Transverse colon (tissue), 4 donors: Measurements from ENCODE around the gene PHF13. TPM values are rescaled to one million over a fixed set of nuclear protein-coding genes. Genes with fewer than 3 reads are reported as not detected.

ENCODE experiments used
- DNase-seq: peaks from one replicate; pipeline ENCODE4 v3.0.0-alpha.2; 2019
- H3K27ac ChIP-seq, 4 donors: fragments of 200-600 bp; sonication (generic); 2 replicates each; pipeline ENCODE4 v1.5.1; 2016 to 2018; ENCODE audit warnings: inconsistent platforms in 4 of 4
- H3K27me3 ChIP-seq: fragments of 200-600 bp; sonication (generic); 2 replicates; pipeline ENCODE4 v1.5.1; 2017; ENCODE audit warnings: inconsistent platforms
- H3K36me3 ChIP-seq, 4 donors: fragments of 200-600 bp; sonication (generic); 2 replicates each; pipeline ENCODE4 v1.5.1; 2017 to 2019; ENCODE audit warnings: inconsistent platforms in 4 of 4
- H3K4me1 ChIP-seq, 4 donors: fragments of 200-600 bp; sonication (generic); 2 replicates each; pipeline ENCODE4 v1.5.1; 2017 to 2020; ENCODE audit warnings: inconsistent platforms in 4 of 4
- H3K4me3 ChIP-seq, 4 donors: fragments of 200-600 bp; sonication (generic); 1 replicate in 1 of 4; 2 replicates in 3 of 4; pipeline versions ENCODE4 v1.5.1 to v1.6.1; 2017 to 2019; ENCODE audit warnings: inconsistent platforms in 4 of 4
- H3K9me3 ChIP-seq, 2 donors: fragments of 200-600 bp; sonication (generic); 2 replicates each; pipeline ENCODE4 v1.5.1; 2017 to 2019; ENCODE audit warnings: inconsistent platforms in 2 of 2
- CTCF ChIP-seq, 5 experiments: fragments of 200-600 bp in 3 of 5; fragments of 450-650 bp in 2 of 5; sonication (generic) in 3 of 5; IDR thresholded peaks; 1 replicate in 2 of 5; 2 replicates in 3 of 5; pipeline ENCODE4 v1.5.1; 2016 to 2017; ENCODE audit warnings: antibody characterized with exemption in 5 of 5, inconsistent platforms in 3 of 5, mild to moderate bottlenecking in 2 of 5, moderate library complexity in 1 of 5
- EP300 ChIP-seq: sonication (generic); formaldehyde crosslinking; IDR thresholded peaks from one replicate; pipeline ENCODE4 v1.6.1; 2017; ENCODE audit warnings: antibody characterized with exemption, low read depth
- POLR2A ChIP-seq: fragments of 450-650 bp; IDR thresholded peaks from one replicate; pipeline ENCODE4 v1.6.1; 2016; ENCODE audit warnings: antibody characterized with exemption, mild to moderate bottlenecking, moderate library complexity
- POLR2AphosphoS5 ChIP-seq, 3 donors: sonication (generic); formaldehyde crosslinking; IDR thresholded peaks; one replicate each; pipeline ENCODE4 v1.6.1; 2016; ENCODE audit warnings: antibody characterized with exemption in 3 of 3
- WGBS, 2 donors: methylation state at CpG; one replicate each; pipeline ENCODE4 v1.1.5; 2018; ENCODE audit warnings: low coverage in 1 of 2; 5-methylcytosine and 5-hydroxymethylcytosine counted together
- in situ Hi-C, 4 donors: fragments of 200-750 bp; cut with MboI; loops; one replicate each; pipeline versions ENCODE4 v1.15.0 to v1.15.1; 2017; ENCODE audit warnings: low sequenced_read_pairs in 3 of 4, low pct_ligation_motif_present in 1 of 4, low pct_unique_long_range_greater_than_20kb in 1 of 4
- intact Hi-C: fragments of 100-400 bp; cut with DNase I; formaldehyde crosslinking; loops from one replicate; pipeline ENCODE4 v1.15.1; 2023; ENCODE audit warnings: low total_unique reads
- total RNA-seq, 4 donors: library from RNA; depleted of rRNA; stranded (reverse); fragments of >200 nt; gene quantifications; one replicate each; pipeline ENCODE4 v1.1.0, GENCODE V29; 2016

PHF13 gene
- total RNA-seq, 4 donors from 2014 or later = 8.7 to 17.3 (median 10.3) TPM

GRCh38 chr1:6645018-6645417 lies 31.5 kb downstream of the PHF13 start:
- H3K9me3 ChIP-seq = no peaks in the 10 kb centered on the region
- TF ChIP-seq EP300 (no peak), POLR2A (no peak), POLR2AphosphoS5 (IDR thresholded peaks at IDR 0.05) (no peak), CTCF (IDR thresholded peaks at IDR 0.05) (no peak)
- in situ Hi-C loops = loop anchor here (10.0 to 25.0 kb wide), 2 partner anchors 158 to 160 kb away; partner anchors contain the start of gene PLEKHG5 (in 3 of the 4)
- no peak for DNase-seq
- no peak overlapping the region for H3K4me3 ChIP-seq
- no peaks in the 10 kb centered on the region for H3K27me3 ChIP-seq
- peaks cover 0 to 11% (median 2%) of the 10 kb centered on the region in 4 donors for H3K36me3 ChIP-seq
- WGBS, 2 donors = 100% methylated on average over 7 of the region's 7 CpGs; no CpG with 5 or more reads in 1 of the 2 donors
- no peak overlapping the region for H3K27ac ChIP-seq
- intact Hi-C loops = loop anchor here (10.0 kb wide), 1 partner anchor 90 kb away; the partner anchor contains the start of genes NOL9 and TAS1R1
- H3K4me1 ChIP-seq = no peaks in the 10 kb centered on the region

- Histone ChIP-seq H3K9me3 (no peaks in the 10 kb centered on the region), H3K27me3 (no peaks in the 10 kb centered on the region), H3K36me3 (peaks cover 0 to 11% (median 2%) of the 10 kb centered on the region in 4 donors), H3K4me1 (no peaks in the 10 kb centered on the region), H3K4me3 (no peak overlapping the region), H3K27ac (no peak overlapping the region)
- peak; percentile 50 to 64 (median 58) for TF ChIP-seq CTCF (IDR thresholded peaks at IDR 0.05)
- TF ChIP-seq POLR2A = no peak
- no peak for TF ChIP-seq POLR2AphosphoS5 (IDR thresholded peaks at IDR 0.05)
- no peak for TF ChIP-seq EP300
- intact Hi-C loops = loop anchor here (2.0 to 10.0 kb wide), 2 partner anchors 92 to 162 kb away; partner anchors contain the start of genes NOL9 and TAS1R1
- no peak for DNase-seq
- in situ Hi-C loops = loop anchor here (10.0 to 25.0 kb wide), 2 partner anchors 159 to 162 kb away; partner anchors contain the start of gene PLEKHG5 (in 3 of the 4)
- WGBS, 2 donors = 62 to 83% methylated on average over 4 to 10 of the region's 10 CpGs
Observed at GRCh38 chr1:6646499-6647148, 33.1 kb downstream of the PHF13 start.

- in situ Hi-C loops (loop anchor here (10.0 to 25.0 kb wide), 2 partner anchors 161 to 164 kb away; partner anchors contain the start of gene PLEKHG5 (in 3 of the 4)), intact Hi-C loops (loop anchor here (10.0 kb wide), 1 partner anchor 94 kb away; the partner anchor contains the start of genes NOL9 and TAS1R1)
- Histone ChIP-seq H3K4me3 (no peak overlapping the region), H3K27ac (no peak overlapping the region), H3K4me1 (no peaks in the 10 kb centered on the region), H3K36me3 (peaks cover 0 to 24% (median 2%) of the 10 kb centered on the region in 4 donors), H3K27me3 (no peaks in the 10 kb centered on the region), H3K9me3 (no peaks in the 10 kb centered on the region)
- no peak for DNase-seq
- 96 to 100% methylated on average over 1 to 6 of the region's 6 CpGs for WGBS, 2 donors
- no peak for TF ChIP-seq CTCF (IDR thresholded peaks at IDR 0.05)
- TF ChIP-seq EP300 = no peak
- TF ChIP-seq POLR2A = no peak
- TF ChIP-seq POLR2AphosphoS5 (IDR thresholded peaks at IDR 0.05) = no peak
Observed at GRCh38 chr1:6648556-6648955, 35.0 kb downstream of the PHF13 start.

- TF ChIP-seq POLR2A = no peak
- TF ChIP-seq EP300 = no peak
- no peak for TF ChIP-seq POLR2AphosphoS5 (IDR thresholded peaks at IDR 0.05)
- TF ChIP-seq CTCF (IDR thresholded peaks at IDR 0.05) = no peak
- Histone ChIP-seq H3K36me3 (peaks cover 0 to 18% (median 3%) of the 10 kb centered on the region in 4 donors), H3K4me1 (no peaks in the 10 kb centered on the region), H3K27me3 (no peaks in the 10 kb centered on the region), H3K4me3 (no peak overlapping the region), H3K27ac (no peak overlapping the region), H3K9me3 (no peaks in the 10 kb centered on the region)
- 93% methylated on average over 17 of the region's 17 CpGs; no CpG with 5 or more reads in 1 of the 2 donors for WGBS, 2 donors
- DNase-seq = no peak
- in situ Hi-C loops = no loop called here
- intact Hi-C loops = no loop called here
Observed at GRCh38 chr1:6651909-6652308, 38.4 kb downstream of the PHF13 start.
